ENCODE results near the gene MPZ.

Gene MPZ

GRCh38 chr1:161297415-161297814, 12.4 kb downstream of the MPZ start:
- no peak for DNase-seq
- Histone ChIP-seq H3K36me3 (replicated peaks) (no peaks in the 10 kb centered on the region), H3K27ac (no peak overlapping the region), H3K27me3 (replicated peaks) (no peaks in the 10 kb centered on the region), H3K4me3 (ENCODE audit: low read depth, low read length) (no peak overlapping the region)
- in situ Hi-C loops (cut with HindIII; ENCODE audit: low pct_ligation_motif_present, low sequenced_read_pairs): no loop called here
- TF ChIP-seq CTCF (IDR thresholded peaks at IDR 0.05; ENCODE audit: low read depth, low read length, missing control alignments): no peak

GRCh38 chr1:161290779-161291178, 19.0 kb downstream of the MPZ start:
- no peak for TF ChIP-seq CTCF (IDR thresholded peaks at IDR 0.05; ENCODE audit: low read depth, low read length, missing control alignments)
- in situ Hi-C loops (cut with HindIII; ENCODE audit: low pct_ligation_motif_present, low sequenced_read_pairs): no loop called here
- no peaks in the 10 kb centered on the region for H3K36me3 ChIP-seq (replicated peaks)
- H3K27ac ChIP-seq: no peak overlapping the region
- no peak overlapping the region for H3K4me3 ChIP-seq (ENCODE audit: low read depth, low read length)
- DNase-seq: no peak
- peaks cover 4% of the 10 kb centered on the region for H3K27me3 ChIP-seq (replicated peaks)

GRCh38 chr1:161287482-161288054, 22.2 kb downstream of the MPZ start:
- no peak for TF ChIP-seq CTCF (IDR thresholded peaks at IDR 0.05; ENCODE audit: low read depth, low read length, missing control alignments)
- Histone ChIP-seq H3K36me3 (replicated peaks) (no peaks in the 10 kb centered on the region), H3K4me3 (ENCODE audit: low read depth, low read length) (no peak overlapping the region), H3K27ac (no peak overlapping the region), H3K27me3 (replicated peaks) (peaks cover 17% of the 10 kb centered on the region)
- no peak for DNase-seq
- in situ Hi-C loops (cut with HindIII; ENCODE audit: low pct_ligation_motif_present, low sequenced_read_pairs): no loop called here

GRCh38 chr1:161285521-161285920, 24.2 kb downstream of the MPZ start:
- Histone ChIP-seq H3K27ac (no peak overlapping the region), H3K36me3 (replicated peaks) (no peaks in the 10 kb centered on the region), H3K27me3 (replicated peaks) (peaks cover 17% of the 10 kb centered on the region), H3K4me3 (ENCODE audit: low read depth, low read length) (no peak overlapping the region)
- no peak for DNase-seq
- in situ Hi-C loops (cut with HindIII; ENCODE audit: low pct_ligation_motif_present, low sequenced_read_pairs): no loop called here
- no peak for TF ChIP-seq CTCF (IDR thresholded peaks at IDR 0.05; ENCODE audit: low read depth, low read length, missing control alignments)

- in situ Hi-C loops (cut with HindIII; ENCODE audit: low pct_ligation_motif_present, low sequenced_read_pairs): no loop called here
Measured at GRCh38 chr1:161285113-161285512, 24.7 kb downstream of the MPZ start.

More at GRCh38 chr1:161285113-161285512, 24.7 kb downstream of the MPZ start:
- Histone ChIP-seq H3K4me3 (ENCODE audit: low read depth, low read length) (no peak overlapping the region), H3K27ac (no peak overlapping the region), H3K27me3 (replicated peaks) (peaks cover 17% of the 10 kb centered on the region), H3K36me3 (replicated peaks) (no peaks in the 10 kb centered on the region)
- DNase-seq: no peak
- no peak for TF ChIP-seq CTCF (IDR thresholded peaks at IDR 0.05; ENCODE audit: low read depth, low read length, missing control alignments)
